Bronchial epithelial cell (primary cell): ENCODE data around the gene ENC1. TPM values are rescaled to one million over a fixed set of nuclear protein-coding genes. Genes with fewer than 3 reads are reported as not detected.
A peak's percentile ranks its signal among the peaks of the same experiment; 100 is the strongest.

Source experiments
- DNase-seq: peaks from one replicate; pipeline ENCODE4 v3.0.0-alpha.2; 2010; ENCODE audit warnings: low read depth
- FAIRE-seq: peaks from 2 replicates; lab custom pipeline; 2011; peaks lifted over from hg19 to GRCh38; lab: Jason Lieb, UNC
- H3K27me3 ChIP-seq: 2 replicates; pipeline ENCODE4 v1.5.1; 2011; ENCODE audit warnings: low read length; ENCODE audit not compliant: control insufficient read depth, insufficient read depth
- H3K36me3 ChIP-seq: 2 replicates; pipeline ENCODE4 v1.5.1; 2011; ENCODE audit warnings: low read length; ENCODE audit not compliant: control insufficient read depth, insufficient read depth
- H3K4me3 ChIP-seq: 2 replicates; pipeline ENCODE4 v1.5.1; 2011; ENCODE audit warnings: mild to moderate bottlenecking, low read depth, low read length, control low read depth
- CTCF ChIP-seq: IDR thresholded peaks from 2 replicates; pipeline ENCODE4 v1.5.1; 2011; ENCODE audit warnings: mild to moderate bottlenecking, moderate library complexity, low read length, control low read depth, inconsistent platforms; ENCODE audit not compliant: insufficient read depth, severe bottlenecking
- total RNA-seq: library from RNA; depleted of rRNA; stranded (reverse); fragments of >200 nt; gene quantifications from 2 replicates; pipeline ENCODE4 v1.2.1, GENCODE V29; 2014

ENC1 gene, protein sequence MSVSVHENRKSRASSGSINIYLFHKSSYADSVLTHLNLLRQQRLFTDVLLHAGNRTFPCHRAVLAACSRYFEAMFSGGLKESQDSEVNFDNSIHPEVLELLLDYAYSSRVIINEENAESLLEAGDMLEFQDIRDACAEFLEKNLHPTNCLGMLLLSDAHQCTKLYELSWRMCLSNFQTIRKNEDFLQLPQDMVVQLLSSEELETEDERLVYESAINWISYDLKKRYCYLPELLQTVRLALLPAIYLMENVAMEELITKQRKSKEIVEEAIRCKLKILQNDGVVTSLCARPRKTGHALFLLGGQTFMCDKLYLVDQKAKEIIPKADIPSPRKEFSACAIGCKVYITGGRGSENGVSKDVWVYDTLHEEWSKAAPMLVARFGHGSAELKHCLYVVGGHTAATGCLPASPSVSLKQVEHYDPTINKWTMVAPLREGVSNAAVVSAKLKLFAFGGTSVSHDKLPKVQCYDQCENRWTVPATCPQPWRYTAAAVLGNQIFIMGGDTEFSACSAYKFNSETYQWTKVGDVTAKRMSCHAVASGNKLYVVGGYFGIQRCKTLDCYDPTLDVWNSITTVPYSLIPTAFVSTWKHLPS
- total RNA-seq = 3.5 and 3.9 TPM in 2 replicates

DNA sequence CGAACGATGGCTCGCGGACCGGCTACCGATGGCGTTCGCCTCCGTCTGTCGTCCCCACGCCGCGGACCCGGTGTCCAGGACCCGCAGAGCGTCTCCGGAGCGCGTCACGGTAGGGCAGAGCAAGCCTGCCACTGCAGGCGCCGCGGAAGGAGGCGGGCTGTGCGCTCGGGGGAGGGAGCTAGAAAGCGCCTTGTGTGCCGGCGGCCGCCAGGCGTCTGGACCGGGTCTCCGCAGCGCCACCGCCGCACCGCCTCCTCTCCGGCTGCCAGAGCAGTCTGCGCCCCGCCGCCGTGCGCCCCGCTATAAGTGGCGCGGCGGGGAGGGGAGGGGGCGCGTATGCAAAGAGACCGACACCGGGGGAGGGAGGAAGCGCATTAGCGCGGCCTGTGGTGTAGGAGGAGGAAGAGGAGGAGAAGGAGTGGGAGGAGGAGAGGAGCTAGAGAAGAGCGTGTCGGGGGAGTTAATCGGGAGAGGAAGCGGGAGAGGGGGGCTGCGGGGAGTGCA is at the start of gene ENC1:
Gene ENC1 (minus strand): TSS at position 279 of the 504 bp plus-strand sequence. CDS start 4,243 bp downstream, outside the sequence.
- peaks cover 6% of the 10 kb centered on the region for H3K36me3 ChIP-seq
- peak within 1 kb of the TSS; percentile 86 for H3K4me3 ChIP-seq
- FAIRE-seq = no peak
- no peaks in the 10 kb centered on the region for H3K27me3 ChIP-seq
- peak; percentile 66 for DNase-seq
- peak; percentile 67 for TF ChIP-seq CTCF

DNA sequence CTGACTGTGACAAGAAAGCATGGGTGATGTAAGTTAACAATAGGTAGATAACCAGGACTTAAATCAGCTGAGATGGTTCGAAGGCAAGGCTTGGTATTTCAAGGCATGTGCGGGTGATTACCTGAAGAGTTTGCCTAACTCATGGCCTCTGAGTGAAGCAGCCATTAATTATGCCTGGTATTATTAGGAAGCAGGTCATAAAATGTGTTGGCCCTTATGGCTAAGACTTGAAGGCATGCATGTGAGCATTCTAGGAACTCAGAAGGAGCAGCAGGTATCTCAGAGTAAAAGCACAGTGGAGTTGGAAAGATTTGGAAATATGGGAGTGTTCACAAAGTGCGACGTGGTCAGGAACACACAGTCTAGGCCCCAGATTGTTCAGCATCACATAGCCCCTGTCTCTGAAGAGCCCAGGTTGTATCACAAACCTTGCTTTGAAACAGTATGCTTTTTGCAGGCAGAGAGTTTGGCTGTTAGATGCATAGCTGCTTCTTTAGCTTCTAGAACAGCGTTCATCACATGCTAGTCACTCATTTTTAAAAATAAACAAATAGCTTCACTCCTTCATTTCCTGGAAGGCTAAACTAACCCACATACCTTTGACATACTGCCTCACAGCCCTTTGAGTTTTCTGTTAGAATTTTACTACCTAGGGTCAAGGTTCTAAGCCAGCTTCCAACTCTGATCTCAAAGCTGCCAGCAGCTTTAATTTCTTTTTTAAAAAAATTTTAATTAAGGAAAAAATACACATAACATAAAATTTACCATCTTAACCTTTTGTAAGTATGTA is 46.6 kb upstream of the ENC1 start:
- Histone ChIP-seq H3K4me3 (no peak overlapping the region), H3K27me3 (no peaks in the 10 kb centered on the region), H3K36me3 (peaks cover 1% of the 10 kb centered on the region)
- FAIRE-seq = no peak
- no peak for TF ChIP-seq CTCF
- no peak for DNase-seq

GRCh38 chr5:74685979-74686631 is 45.6 kb upstream of the ENC1 start:
- TF ChIP-seq CTCF = no peak
- DNase-seq (no peak), FAIRE-seq (no peak)
- H3K4me3 ChIP-seq = peak overlapping the region; percentile 90
- peaks cover 1% of the 10 kb centered on the region for H3K36me3 ChIP-seq
- no peaks in the 10 kb centered on the region for H3K27me3 ChIP-seq

DNA sequence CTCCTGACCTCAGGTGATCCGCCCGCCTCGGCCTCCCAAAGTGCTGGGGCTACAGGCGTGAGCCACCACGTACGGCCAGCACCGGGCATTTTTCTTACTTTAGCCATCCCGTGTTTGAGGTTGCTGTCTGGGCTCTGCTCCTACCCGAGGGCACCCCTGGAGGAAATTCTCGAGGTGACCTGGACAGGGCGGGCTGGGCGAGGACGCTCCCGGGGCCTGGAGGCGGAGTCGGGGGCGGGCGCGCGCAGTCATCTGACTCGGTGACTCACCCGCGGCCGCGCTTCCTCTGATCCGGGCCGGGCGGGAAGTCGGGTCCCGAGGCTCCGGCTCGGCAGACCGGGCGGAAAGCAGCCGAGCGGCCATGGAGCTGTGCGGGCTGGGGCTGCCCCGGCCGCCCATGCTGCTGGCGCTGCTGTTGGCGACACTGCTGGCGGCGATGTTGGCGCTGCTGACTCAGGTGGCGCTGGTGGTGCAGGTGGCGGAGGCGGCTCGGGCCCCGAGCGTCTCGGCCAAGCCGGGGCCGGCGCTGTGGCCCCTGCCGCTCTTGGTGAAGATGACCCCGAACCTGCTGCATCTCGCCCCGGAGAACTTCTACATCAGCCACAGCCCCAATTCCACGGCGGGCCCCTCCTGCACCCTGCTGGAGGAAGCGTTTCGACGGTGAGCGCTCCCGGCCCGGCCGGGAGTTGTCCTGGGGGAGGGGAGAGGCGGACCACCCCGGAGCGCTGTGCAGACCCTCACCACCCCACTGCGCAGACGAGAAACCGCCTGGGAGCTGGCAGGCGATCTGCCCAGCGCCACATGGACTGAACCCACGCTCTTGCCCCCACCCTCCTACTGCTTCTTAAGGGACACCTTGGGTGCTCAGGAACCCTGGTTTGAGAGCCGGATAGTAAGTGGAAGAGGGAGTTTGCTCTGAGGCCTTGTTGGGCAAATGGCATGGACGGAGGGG is 44.6 kb upstream of the ENC1 start, which contains the start of gene HEXB:
Gene HEXB (plus strand): TSS at position 334 of the 952 bp plus-strand sequence. CDS start 28 bp downstream, at position 362.
- no peak for TF ChIP-seq CTCF
- H3K27me3 ChIP-seq = no peaks in the 10 kb centered on the region
- DNase-seq = peak; percentile 59
- no peak for FAIRE-seq
- peak within 1 kb of the TSS; percentile 90 for H3K4me3 ChIP-seq
- H3K36me3 ChIP-seq = peaks cover 1% of the 10 kb centered on the region
